ENCODE results near the gene SOX15.
A peak's percentile ranks its signal among the peaks of the same experiment; 100 is the strongest.
"Not testable (repeated sequence)": the region's sequence is repeated elsewhere in the genome, so short reads cannot be mapped to it uniquely, and the experiment has no call there.

The SOX15 gene

DNA sequence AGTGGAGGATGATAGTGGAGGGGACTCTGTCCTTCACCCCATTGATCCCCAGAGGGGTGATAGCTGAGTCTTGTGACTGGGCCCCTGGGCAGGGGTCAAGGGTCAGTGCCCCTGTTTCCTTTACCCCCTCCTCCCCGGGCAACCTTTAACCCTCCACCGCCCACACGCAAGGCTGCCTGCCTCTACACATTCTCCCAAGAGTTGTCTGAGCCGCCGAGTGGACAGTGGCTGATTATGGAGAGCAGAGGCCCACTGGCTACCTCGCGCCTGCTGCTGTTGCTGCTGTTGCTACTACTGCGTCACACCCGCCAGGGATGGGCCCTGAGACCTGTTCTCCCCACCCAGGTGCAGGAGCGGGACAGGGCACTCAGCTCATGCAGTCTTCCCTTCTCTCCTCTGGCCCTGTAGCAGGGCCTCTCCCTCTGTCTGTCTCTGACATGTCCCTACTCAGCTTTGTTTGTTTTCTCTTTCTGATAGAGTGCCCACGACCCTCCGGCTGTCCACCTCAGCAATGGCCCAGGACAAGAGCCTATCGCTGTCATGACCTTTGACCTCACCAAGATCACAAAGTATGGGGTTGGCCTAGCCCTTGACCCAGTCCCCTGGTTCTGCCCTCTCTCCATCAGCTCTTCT is 40.2 kb upstream of the SOX15 start, which contains the start of gene SHBG:
SHBG (plus strand) TSS at position 197 of the 633 bp plus-strand sequence; CDS start at position 235, 38 bp downstream.
- H3K4me3 ChIP-seq (ENCODE audit: low read depth, low read length): no peak within 1 kb of the TSS
- no peak for TF ChIP-seq CTCF (IDR thresholded peaks at IDR 0.05; ENCODE audit: borderline replicate concordance, insufficient read depth, low read depth, low read length)

- peak within 1 kb of the TSS; percentile 66 for H3K4me3 ChIP-seq (ENCODE audit: low read depth, low read length)
- TF ChIP-seq CTCF (IDR thresholded peaks at IDR 0.05; ENCODE audit: borderline replicate concordance, insufficient read depth, low read depth, low read length): no peak
Measured at GRCh38 chr17:7627250-7628121, 37.6 kb upstream of the SOX15 start, which contains the start of gene SAT2. TSS of gene SAT2 (minus strand) at chr17:7627821. CDS start at chr17:7627635, 186 bp downstream.

GRCh38 chr17:7626956-7627249 is 37.0 kb upstream of the SOX15 start:
- H3K4me3 ChIP-seq (ENCODE audit: low read depth, low read length): peak overlapping the region; percentile 66
- no peak for TF ChIP-seq CTCF (IDR thresholded peaks at IDR 0.05; ENCODE audit: borderline replicate concordance, insufficient read depth, low read depth, low read length)

DNA sequence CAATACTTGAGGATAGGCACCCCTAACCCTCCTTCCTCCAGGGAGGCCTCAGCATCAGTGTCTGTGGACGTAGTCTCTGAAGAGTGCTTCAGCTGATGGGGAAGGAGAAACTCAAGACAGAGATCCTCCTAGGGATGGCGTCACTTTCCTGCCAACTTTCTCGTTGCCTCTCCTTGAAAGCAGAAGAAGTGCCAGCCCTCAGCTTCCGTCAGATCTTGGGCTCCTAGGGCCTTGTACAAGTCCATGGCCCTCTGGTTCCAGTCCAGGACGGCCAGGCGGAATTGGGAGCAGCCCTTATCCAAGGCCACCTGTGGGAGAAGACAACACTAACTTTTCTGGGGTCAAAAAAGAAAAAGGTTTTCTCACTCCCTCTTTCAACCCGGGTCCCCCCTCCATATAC is 36.4 kb upstream of the SOX15 start:
- H3K4me3 ChIP-seq (ENCODE audit: low read depth, low read length): no peak overlapping the region
- no peak for TF ChIP-seq CTCF (IDR thresholded peaks at IDR 0.05; ENCODE audit: borderline replicate concordance, insufficient read depth, low read depth, low read length)

GRCh38 chr17:7625749-7626148 is 35.9 kb upstream of the SOX15 start:
- not testable (repeated sequence) for H3K4me3 ChIP-seq (ENCODE audit: low read depth, low read length)

DNA sequence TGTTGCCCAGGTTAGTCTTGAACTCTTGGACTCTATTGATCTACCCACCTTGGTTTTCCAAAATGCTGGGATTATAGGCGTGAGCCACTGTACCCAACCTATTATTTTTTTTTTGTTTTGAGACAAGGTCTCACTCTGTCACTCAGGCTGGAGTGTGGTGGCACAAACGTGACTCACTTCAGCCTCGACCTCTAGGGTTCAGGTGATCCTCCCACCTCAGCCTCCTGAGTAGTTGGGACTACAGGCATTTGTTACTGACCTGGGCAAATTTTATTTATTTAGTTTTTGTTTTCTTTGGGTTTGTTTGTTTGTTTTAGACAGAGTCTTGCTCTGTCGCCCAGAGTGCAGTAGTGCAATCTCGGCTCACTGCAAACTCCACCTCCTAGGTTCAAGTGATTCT is 33.8 kb upstream of the SOX15 start:
- no peak overlapping the region for H3K4me3 ChIP-seq (ENCODE audit: low read depth, low read length)
- TF ChIP-seq CTCF (IDR thresholded peaks at IDR 0.05; ENCODE audit: borderline replicate concordance, insufficient read depth, low read depth, low read length): no peak

- no peak for TF ChIP-seq CTCF (IDR thresholded peaks at IDR 0.05; ENCODE audit: borderline replicate concordance, insufficient read depth, low read depth, low read length)
- H3K4me3 ChIP-seq (ENCODE audit: low read depth, low read length): no peak overlapping the region
Measured at GRCh38 chr17:7620835-7621234, 30.9 kb upstream of the SOX15 start.

Measured in GM12875 (cell line).